Measurements from ENCODE around the gene FAM107B.
"Not testable (repeated sequence)": the region's sequence is repeated elsewhere in the genome, so short reads cannot be mapped to it uniquely, and the experiment has no call there.

The FAM107B gene

GRCh38 chr10:14712991-14713424, 61.7 kb downstream of the FAM107B start (continued):
- TF ChIP-seq, protein P1, sequence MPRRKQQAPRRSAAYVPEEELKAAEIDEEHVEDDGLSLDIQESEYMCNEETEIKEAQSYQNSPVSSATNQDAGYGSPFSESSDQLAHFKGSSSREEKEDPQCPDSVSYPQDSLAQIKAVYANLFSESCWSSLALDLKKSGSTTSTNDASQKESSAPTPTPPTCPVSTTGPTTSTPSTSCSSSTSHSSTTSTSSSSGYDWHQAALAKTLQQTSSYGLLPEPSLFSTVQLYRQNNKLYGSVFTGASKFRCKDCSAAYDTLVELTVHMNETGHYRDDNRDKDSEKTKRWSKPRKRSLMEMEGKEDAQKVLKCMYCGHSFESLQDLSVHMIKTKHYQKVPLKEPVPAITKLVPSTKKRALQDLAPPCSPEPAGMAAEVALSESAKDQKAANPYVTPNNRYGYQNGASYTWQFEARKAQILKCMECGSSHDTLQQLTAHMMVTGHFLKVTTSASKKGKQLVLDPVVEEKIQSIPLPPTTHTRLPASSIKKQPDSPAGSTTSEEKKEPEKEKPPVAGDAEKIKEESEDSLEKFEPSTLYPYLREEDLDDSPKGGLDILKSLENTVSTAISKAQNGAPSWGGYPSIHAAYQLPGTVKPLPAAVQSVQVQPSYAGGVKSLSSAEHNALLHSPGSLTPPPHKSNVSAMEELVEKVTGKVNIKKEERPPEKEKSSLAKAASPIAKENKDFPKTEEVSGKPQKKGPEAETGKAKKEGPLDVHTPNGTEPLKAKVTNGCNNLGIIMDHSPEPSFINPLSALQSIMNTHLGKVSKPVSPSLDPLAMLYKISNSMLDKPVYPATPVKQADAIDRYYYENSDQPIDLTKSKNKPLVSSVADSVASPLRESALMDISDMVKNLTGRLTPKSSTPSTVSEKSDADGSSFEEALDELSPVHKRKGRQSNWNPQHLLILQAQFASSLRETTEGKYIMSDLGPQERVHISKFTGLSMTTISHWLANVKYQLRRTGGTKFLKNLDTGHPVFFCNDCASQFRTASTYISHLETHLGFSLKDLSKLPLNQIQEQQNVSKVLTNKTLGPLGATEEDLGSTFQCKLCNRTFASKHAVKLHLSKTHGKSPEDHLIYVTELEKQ (tag by site-specific recombination; IDR thresholded peaks at IDR 0.05; ENCODE audit: borderline replicate concordance) = no peak
- no peak for TF ChIP-seq ZNF174 (tag by site-specific recombination; IDR thresholded peaks at IDR 0.05)
- TF ChIP-seq, protein P2, sequence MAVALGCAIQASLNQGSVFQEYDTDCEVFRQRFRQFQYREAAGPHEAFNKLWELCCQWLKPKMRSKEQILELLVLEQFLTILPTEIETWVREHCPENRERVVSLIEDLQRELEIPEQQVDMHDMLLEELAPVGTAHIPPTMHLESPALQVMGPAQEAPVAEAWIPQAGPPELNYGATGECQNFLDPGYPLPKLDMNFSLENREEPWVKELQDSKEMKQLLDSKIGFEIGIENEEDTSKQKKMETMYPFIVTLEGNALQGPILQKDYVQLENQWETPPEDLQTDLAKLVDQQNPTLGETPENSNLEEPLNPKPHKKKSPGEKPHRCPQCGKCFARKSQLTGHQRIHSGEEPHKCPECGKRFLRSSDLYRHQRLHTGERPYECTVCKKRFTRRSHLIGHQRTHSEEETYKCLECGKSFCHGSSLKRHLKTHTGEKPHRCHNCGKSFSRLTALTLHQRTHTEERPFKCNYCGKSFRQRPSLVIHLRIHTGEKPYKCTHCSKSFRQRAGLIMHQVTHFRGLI (tag by site-specific recombination; IDR thresholded peaks at IDR 0.05) = no peak

DNA sequence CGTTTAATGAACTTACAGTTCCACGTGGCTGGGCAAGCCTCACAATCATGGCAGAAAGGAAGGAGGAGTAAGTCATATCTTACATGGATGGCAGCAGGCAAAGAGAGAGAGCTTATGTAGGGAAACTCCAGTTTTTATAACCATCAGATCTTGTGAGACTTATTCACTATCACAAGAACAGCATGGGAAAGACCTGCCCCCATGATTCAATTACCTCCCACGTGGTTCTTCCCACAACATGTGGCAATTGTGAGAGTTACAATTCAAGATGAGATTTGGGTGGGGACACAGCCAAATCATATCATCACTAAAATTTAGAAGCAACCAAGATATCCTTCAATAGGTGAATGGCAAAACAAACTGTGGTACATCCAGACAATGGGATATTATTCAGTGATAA, 65.4 kb downstream of the FAM107B start:
- CTCF ChIA-PET; H3K4me1 ChIP-seq (ENCODE audit: control insufficient read depth, insufficient read depth, low read length); H3K9me3 ChIP-seq (ENCODE audit: control insufficient read depth, insufficient read depth, low read depth, low read length); POLR2A ChIA-PET; H3K4me3 ChIP-seq (ENCODE audit: low read depth, low read length); H3K27ac ChIP-seq (ENCODE audit: extremely low read depth, low read depth, low read length); H3K36me3 ChIP-seq (ENCODE audit: control insufficient read depth in 2 of 2, insufficient read depth in 1 of 2, low read length in 2 of 2): not testable (repeated sequence)

DNA sequence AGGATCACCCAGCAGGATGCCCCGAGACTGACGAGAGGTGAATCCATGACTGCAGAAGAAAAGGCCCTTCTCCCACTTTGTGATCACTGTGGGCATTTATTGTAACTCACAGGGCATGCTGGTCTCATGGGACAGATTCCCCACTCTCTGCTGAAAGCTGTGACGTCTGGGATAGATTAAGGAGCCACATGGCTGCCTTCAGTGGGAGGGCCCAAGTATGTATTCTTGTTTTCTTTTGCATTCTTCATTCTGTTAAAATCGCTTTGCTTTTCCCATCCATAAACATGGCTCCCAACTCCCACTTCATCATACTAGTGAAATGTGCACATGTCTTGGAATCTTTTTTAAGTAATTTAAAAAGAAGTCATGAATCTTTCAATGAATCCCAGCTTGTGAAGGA, 67.2 kb downstream of the FAM107B start:
- no peaks in the 10 kb centered on the region for H3K4me1 ChIP-seq (ENCODE audit: control insufficient read depth, insufficient read depth, low read length)
- ChIA-PET POLR2A (no interaction called here), CTCF (no interaction called here)
- no peak overlapping the region for H3K27ac ChIP-seq (ENCODE audit: extremely low read depth, low read depth, low read length)
- TF ChIP-seq, protein P3, sequence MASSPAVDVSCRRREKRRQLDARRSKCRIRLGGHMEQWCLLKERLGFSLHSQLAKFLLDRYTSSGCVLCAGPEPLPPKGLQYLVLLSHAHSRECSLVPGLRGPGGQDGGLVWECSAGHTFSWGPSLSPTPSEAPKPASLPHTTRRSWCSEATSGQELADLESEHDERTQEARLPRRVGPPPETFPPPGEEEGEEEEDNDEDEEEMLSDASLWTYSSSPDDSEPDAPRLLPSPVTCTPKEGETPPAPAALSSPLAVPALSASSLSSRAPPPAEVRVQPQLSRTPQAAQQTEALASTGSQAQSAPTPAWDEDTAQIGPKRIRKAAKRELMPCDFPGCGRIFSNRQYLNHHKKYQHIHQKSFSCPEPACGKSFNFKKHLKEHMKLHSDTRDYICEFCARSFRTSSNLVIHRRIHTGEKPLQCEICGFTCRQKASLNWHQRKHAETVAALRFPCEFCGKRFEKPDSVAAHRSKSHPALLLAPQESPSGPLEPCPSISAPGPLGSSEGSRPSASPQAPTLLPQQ (tag by site-specific recombination; IDR thresholded peaks at IDR 0.05) = no peak
- TF ChIP-seq ZFP3 (tag by site-specific recombination; IDR thresholded peaks at IDR 0.05; ENCODE audit: low read depth) (no peak), ZNF777 (tag by site-specific recombination; IDR thresholded peaks at IDR 0.05; ENCODE audit: borderline replicate concordance) (no peak), ZNF664 (tag by site-specific recombination; IDR thresholded peaks at IDR 0.05) (no peak)
- H3K9me3 ChIP-seq (ENCODE audit: control insufficient read depth, insufficient read depth, low read depth, low read length) = no peaks in the 10 kb centered on the region
- no peak overlapping the region for H3K4me3 ChIP-seq (ENCODE audit: low read depth, low read length)
- H3K36me3 ChIP-seq (ENCODE audit: control insufficient read depth in 2 of 2, insufficient read depth in 1 of 2, low read length in 2 of 2) = no peaks in the 10 kb centered on the region

GRCh38 chr10:14705548-14706230, 69.0 kb downstream of the FAM107B start:
- Histone ChIP-seq H3K36me3 (ENCODE audit: control insufficient read depth in 2 of 2, insufficient read depth in 1 of 2, low read length in 2 of 2) (no peaks in the 10 kb centered on the region), H3K9me3 (ENCODE audit: control insufficient read depth, insufficient read depth, low read depth, low read length) (no peaks in the 10 kb centered on the region), H3K4me3 (ENCODE audit: low read depth, low read length) (no peak overlapping the region), H3K27ac (ENCODE audit: extremely low read depth, low read depth, low read length) (no peak overlapping the region), H3K4me1 (ENCODE audit: control insufficient read depth, insufficient read depth, low read length) (no peaks in the 10 kb centered on the region)
- ChIA-PET POLR2A (no interaction called here), CTCF (interaction anchor here (0.6 kb wide), 1 partner anchor 138 kb away, joined by 3 read pairs; no protein-coding TSS in a partner anchor)
- TF ChIP-seq ZNF362 (tag by site-specific recombination; IDR thresholded peaks at IDR 0.05) = no peak
- TF ChIP-seq ZNF518A (tag by site-specific recombination; conservative IDR thresholded peaks at IDR 0.05; ENCODE audit: low read depth) = no peak
- TF ChIP-seq ZFP41 (tag by site-specific recombination; IDR thresholded peaks at IDR 0.05; ENCODE audit: borderline replicate concordance) = no peak
- TF ChIP-seq ZNF24 (tag by site-specific recombination; IDR thresholded peaks at IDR 0.05) = no peak
- no peak for TF ChIP-seq FEZF1 (tag by site-specific recombination; IDR thresholded peaks at IDR 0.05)
- TF ChIP-seq, protein P4, sequence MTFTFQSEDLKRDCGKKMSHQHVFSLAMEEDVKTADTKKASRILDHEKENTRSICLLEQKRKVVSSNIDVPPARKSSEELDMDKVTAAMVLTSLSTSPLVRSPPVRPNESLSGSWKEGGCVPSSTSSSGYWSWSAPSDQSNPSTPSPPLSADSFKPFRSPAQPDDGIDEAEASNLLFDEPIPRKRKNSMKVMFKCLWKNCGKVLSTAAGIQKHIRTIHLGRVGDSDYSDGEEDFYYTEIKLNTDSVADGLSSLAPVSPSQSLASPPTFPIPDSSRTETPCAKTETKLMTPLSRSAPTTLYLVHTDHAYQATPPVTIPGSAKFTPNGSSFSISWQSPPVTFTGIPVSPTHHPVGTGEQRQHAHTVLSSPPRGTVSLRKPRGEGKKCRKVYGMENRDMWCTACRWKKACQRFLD (tag by site-specific recombination; IDR thresholded peaks at IDR 0.05) = no peak
- no peak for TF ChIP-seq ZNF133 (tag by site-specific recombination; IDR thresholded peaks at IDR 0.05)

All from HEK293 (cell line).